IMR-90 (cell line): ENCODE data around the gene NR5A2. TPM values are rescaled to one million over a fixed set of nuclear protein-coding genes. Genes with fewer than 3 reads are reported as not detected.
A peak's percentile ranks its signal among the peaks of the same experiment; 100 is the strongest.

Experiments used
- ATAC-seq: fragments of 200-7000 bp; cut with Tn5 transposase; 2 replicates; pipeline ENCODE4 v1.9.1; 2020; ENCODE audit warnings: low read depth, mild to moderate bottlenecking, moderate library complexity
- BruUV-seq: library from RNA; stranded (reverse); fragments of 400-500 nt; replicated peaks from 2 replicates; lab custom pipeline; 2021; lab: Mats Ljungman, UMichigan
- CTCF ChIA-PET: fragments of 300-600 bp; formaldehyde crosslinking; extraction: SDS; loops from one replicate; lab custom pipeline; 2021; ENCODE audit warnings: antibody characterized with exemption; lab: Yijun Ruan, JAX
- POLR2A ChIA-PET: fragments of 300-600 bp; sonication (Branson Sonifier 250); formaldehyde crosslinking; loops from one replicate; lab custom pipeline; 2022; ENCODE audit warnings: antibody characterized with exemption; ENCODE audit not compliant: unreplicated experiment; lab: Charles Lee
- DNase-seq: peaks from one replicate; pipeline ENCODE4 v3.0.0; 2013
- H2AFZ ChIP-seq: replicated peaks from 2 replicates; pipeline ENCODE3; 2013; ENCODE audit warnings: low read length, mild to moderate bottlenecking; ENCODE audit not compliant: poor library complexity
- H2AK5ac ChIP-seq: 2 replicates; pipeline ENCODE4 v1.6.1; 2013; ENCODE audit warnings: low read depth, low read length, inconsistent platforms
- H2AK9ac ChIP-seq: replicated peaks from 2 replicates; pipeline ENCODE3; 2013; ENCODE audit warnings: mild to moderate bottlenecking, low read depth, low read length, moderate library complexity; ENCODE audit not compliant: poor library complexity
- H2BK120ac ChIP-seq: 2 replicates; pipeline ENCODE4 v1.6.1; 2013; ENCODE audit warnings: low read depth, low read length, inconsistent platforms
- H2BK15ac ChIP-seq: 3 replicates; pipeline ENCODE4 v1.6.1; 2013; ENCODE audit warnings: low read depth, low read length, inconsistent platforms
- H2BK20ac ChIP-seq: 2 replicates; pipeline ENCODE4 v1.6.1; 2013; ENCODE audit warnings: low read depth, mild to moderate bottlenecking, inconsistent platforms, low read length, moderate library complexity
- H2BK5ac ChIP-seq: 2 replicates; pipeline ENCODE4 v1.6.1; 2013; ENCODE audit warnings: mild to moderate bottlenecking, low read depth, low read length, inconsistent platforms; ENCODE audit not compliant: poor library complexity, severe bottlenecking
- H3K14ac ChIP-seq: replicated peaks from 2 replicates; pipeline ENCODE4 v1.6.1; 2013; ENCODE audit warnings: low read depth, low read length, inconsistent platforms
- H3K18ac ChIP-seq: 2 replicates; pipeline ENCODE4 v1.6.1; 2013; ENCODE audit warnings: low read depth, low read length, control low read depth
- H3K23ac ChIP-seq: 2 replicates; pipeline ENCODE4 v1.6.1; 2013; ENCODE audit warnings: low read depth, low read length, inconsistent platforms
- H3K27ac ChIP-seq: 2 replicates; pipeline ENCODE4 v1.5.1; 2013; ENCODE audit warnings: mild to moderate bottlenecking, control low read depth, low read length; ENCODE audit not compliant: insufficient read depth
- H3K27me3 ChIP-seq: 2 replicates; pipeline ENCODE4 v1.6.1; 2013; ENCODE audit warnings: low read length; ENCODE audit not compliant: control insufficient read depth, insufficient read depth
- H3K36me3 ChIP-seq: 2 replicates; pipeline ENCODE4 v1.6.1; 2013; ENCODE audit warnings: low read length, mixed read lengths; ENCODE audit not compliant: control insufficient read depth, insufficient read depth
- H3K4ac ChIP-seq: 2 replicates; pipeline ENCODE4 v1.6.1; 2013; ENCODE audit warnings: low read depth, low read length, inconsistent platforms
- H3K4me1 ChIP-seq: 2 replicates; pipeline ENCODE4 v1.6.1; 2013; ENCODE audit warnings: low read length, mixed read lengths; ENCODE audit not compliant: control insufficient read depth, insufficient read depth
- H3K4me2 ChIP-seq: 2 replicates; pipeline ENCODE4 v1.6.1; 2013; ENCODE audit warnings: low read depth, mild to moderate bottlenecking, control low read depth, low read length, moderate library complexity
- H3K4me3 ChIP-seq: 2 replicates; pipeline ENCODE4 v1.5.1; 2013; ENCODE audit warnings: low read depth, mild to moderate bottlenecking, control low read depth, low read length, moderate library complexity; ENCODE audit not compliant: insufficient read depth
- H3K56ac ChIP-seq: 2 replicates; pipeline ENCODE4 v1.6.1; 2013; ENCODE audit warnings: low read length, inconsistent platforms; ENCODE audit not compliant: insufficient read depth; ENCODE audit errors: extremely low read depth
- H3K79me1 ChIP-seq, 2 experiments: 2 replicates each; pipeline ENCODE4 v1.6.1; 2013; ENCODE audit warnings: low read length in 2 of 2, inconsistent platforms in 1 of 2, low read depth in 1 of 2
- H3K9ac ChIP-seq: 2 replicates; pipeline ENCODE4 v1.6.1; 2013; ENCODE audit warnings: low read depth, low read length, control low read depth
- H3K9me1 ChIP-seq: 2 replicates; pipeline ENCODE4 v1.6.1; 2013; ENCODE audit warnings: low read length, inconsistent platforms; ENCODE audit not compliant: insufficient read depth
- H3K9me3 ChIP-seq: 2 replicates; pipeline ENCODE4 v1.6.1; 2013; ENCODE audit warnings: low read length; ENCODE audit not compliant: control insufficient read depth, insufficient read depth
- H4K20me1 ChIP-seq: 2 replicates; pipeline ENCODE4 v1.6.1; 2013; ENCODE audit warnings: low read length, inconsistent platforms; ENCODE audit not compliant: insufficient read depth
- H4K5ac ChIP-seq: 2 replicates; pipeline ENCODE4 v1.6.1; 2013; ENCODE audit warnings: mild to moderate bottlenecking, low read depth, low read length, control low read depth
- H4K8ac ChIP-seq, 2 experiments: 2 replicates each; pipeline ENCODE4 v1.6.1; 2013; ENCODE audit warnings: low read depth in 2 of 2, low read length in 2 of 2, control low read depth in 1 of 2, inconsistent platforms in 1 of 2
- H4K91ac ChIP-seq: 2 replicates; pipeline ENCODE4 v1.6.1; 2013; ENCODE audit warnings: low read depth, low read length, inconsistent platforms; ENCODE audit not compliant: insufficient read depth
- BHLHE40 ChIP-seq: fragments of 150-350 bp; IDR thresholded peaks from 2 replicates; pipeline ENCODE4 v1.6.1; 2016; ENCODE audit warnings: mild to moderate bottlenecking, low read depth, low read length
- CEBPB ChIP-seq: IDR thresholded peaks from 2 replicates; pipeline ENCODE4 v1.6.1; 2012; ENCODE audit warnings: low read depth, low read length, improper control_type of control experiment
- CHD1 ChIP-seq: IDR thresholded peaks from 2 replicates; pipeline ENCODE4 v1.6.1; 2012; ENCODE audit warnings: low read depth, low read length, improper control_type of control experiment
- FOS ChIP-seq: fragments of 150-350 bp; IDR thresholded peaks from 2 replicates; pipeline ENCODE4 v1.6.1; 2016; ENCODE audit warnings: low read depth, low read length
- MAFK ChIP-seq: IDR thresholded peaks from 2 replicates; pipeline ENCODE4 v1.6.1; 2012; ENCODE audit warnings: low read depth, low read length, improper control_type of control experiment
- MAZ ChIP-seq: IDR thresholded peaks from 2 replicates; pipeline ENCODE4 v1.6.1; 2012; ENCODE audit warnings: low read depth, mild to moderate bottlenecking, low read length, improper control_type of control experiment, moderate library complexity, borderline replicate concordance
- MXI1 ChIP-seq: IDR thresholded peaks from 2 replicates; pipeline ENCODE4 v1.6.1; 2012; ENCODE audit warnings: low read depth, mild to moderate bottlenecking, low read length, moderate library complexity, borderline replicate concordance
- NFE2L2 ChIP-seq: fragments of 150-350 bp; IDR thresholded peaks from 2 replicates; pipeline ENCODE4 v1.6.1; 2016; ENCODE audit warnings: low read depth, mild to moderate bottlenecking, low read length
- POLR2A ChIP-seq: IDR thresholded peaks from 2 replicates; pipeline ENCODE4 v1.6.1; 2012; ENCODE audit warnings: mild to moderate bottlenecking, low read depth, low read length
- RAD21 ChIP-seq: IDR thresholded peaks from 2 replicates; pipeline ENCODE4 v1.6.1; 2012; ENCODE audit warnings: low read length, improper control_type of control experiment
- RCOR1 ChIP-seq: IDR thresholded peaks from 2 replicates; pipeline ENCODE4 v1.6.1; 2012; ENCODE audit warnings: mild to moderate bottlenecking, low read length, improper control_type of control experiment; ENCODE audit not compliant: insufficient replicate concordance
- RFX5 ChIP-seq: IDR thresholded peaks from 2 replicates; pipeline ENCODE4 v1.8.0; 2012; ENCODE audit warnings: low read depth, mild to moderate bottlenecking, low read length, moderate library complexity
- SMC3 ChIP-seq: fragments of 150-350 bp; IDR thresholded peaks from 2 replicates; pipeline ENCODE4 v1.6.1; 2016; ENCODE audit warnings: low read depth, mild to moderate bottlenecking, antibody characterized with exemption, low read length, moderate library complexity
- WGBS, 2 experiments: methylation state at CpG; one replicate each; pipeline versions ENCODE4 v1.1.5 to v1.1.7; 2013; ENCODE audit warnings: missing lambda C conversion rate in 2 of 2; ENCODE audit not compliant: insufficient read length in 1 of 2; ENCODE audit errors: extremely low coverage in 2 of 2; 5-methylcytosine and 5-hydroxymethylcytosine counted together
- dilution Hi-C: fragments of 300-500 bp; cut with HindIII; formaldehyde crosslinking; loops from one replicate; pipeline ENCODE4 v1.14.3; 2018; ENCODE audit warnings: low sequenced_read_pairs; ENCODE audit not compliant: unreplicated experiment
- in situ Hi-C: fragments of 300-500 bp; cut with MboI; formaldehyde crosslinking; loops from 3 replicates; pipeline ENCODE4 v1.14.3; 2019; ENCODE audit warnings: low sequenced_read_pairs, inconsistent platforms, mixed read lengths
- intact Hi-C: fragments of 100-400 bp; cut with micrococcal nuclease; formaldehyde crosslinking; loops from 2 replicates; pipeline ENCODE4 v1.10.0; 2022
- polyA plus RNA-seq, 3 experiments: library from polyadenylated mRNA; depleted of rRNA; stranded (reverse); fragments of >200 nt; gene quantifications; 2 replicates each; pipeline ENCODE4 v1.2.3, GENCODE V29; 2012; ENCODE audit warnings: low replicate concordance in 1 of 3
- total RNA-seq: library from RNA; depleted of rRNA; stranded (reverse); fragments of >200 nt; gene quantifications from 2 replicates; pipeline ENCODE4 v1.2.3, GENCODE V29; 2012
- TF ChIP-seq, protein P1 (sequence below): conservative IDR thresholded peaks from 2 replicates; pipeline ENCODE4 v1.5.1; 2012; ENCODE audit warnings: mild to moderate bottlenecking, low read depth, low read length, improper control_type of control experiment
- TF ChIP-seq, protein P2 (sequence below): fragments of 150-350 bp; IDR thresholded peaks from 2 replicates; pipeline ENCODE4 v1.6.1; 2017; ENCODE audit warnings: mild to moderate bottlenecking, antibody characterized with exemption, low read length, low read depth
- TF ChIP-seq, protein P3 (sequence below): fragments of 150-350 bp; IDR thresholded peaks from 2 replicates; pipeline ENCODE4 v1.6.1; 2016; ENCODE audit warnings: low read depth, mild to moderate bottlenecking, low read length, moderate library complexity, borderline replicate concordance

NR5A2 gene
- total and polyA plus RNA-seq, 2 of the 4 experiments (the other 2 are of a cell fraction), result 0.03 to 0.18 TPM

DNA sequence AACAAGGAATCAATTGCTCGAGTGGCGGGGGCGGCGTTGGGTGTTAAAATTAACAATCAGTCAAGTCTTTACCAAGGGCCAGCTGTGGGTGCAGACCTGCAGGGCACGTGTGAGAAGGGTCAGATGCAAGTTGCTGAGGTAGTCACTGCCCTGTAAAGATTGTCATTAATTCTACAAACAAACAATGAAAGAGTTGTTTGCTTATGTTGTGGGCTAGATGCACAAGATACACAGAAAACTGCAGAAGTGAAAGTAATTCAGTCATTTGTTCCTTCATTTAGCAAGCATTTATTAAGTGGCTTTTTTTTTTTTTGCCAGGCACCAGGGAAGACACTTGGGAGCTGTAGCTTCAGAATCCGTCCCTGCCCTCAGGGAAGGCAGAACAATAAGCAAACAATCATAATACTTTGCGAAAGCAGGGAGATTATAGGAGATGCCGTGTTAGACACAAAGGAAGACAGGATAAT, 79.5 kb downstream of the NR5A2 start:
- no peak for TF ChIP-seq MAFK
- TF ChIP-seq RFX5, result no peak
- TF ChIP-seq NFE2L2, result no peak
- TF ChIP-seq, protein P1, sequence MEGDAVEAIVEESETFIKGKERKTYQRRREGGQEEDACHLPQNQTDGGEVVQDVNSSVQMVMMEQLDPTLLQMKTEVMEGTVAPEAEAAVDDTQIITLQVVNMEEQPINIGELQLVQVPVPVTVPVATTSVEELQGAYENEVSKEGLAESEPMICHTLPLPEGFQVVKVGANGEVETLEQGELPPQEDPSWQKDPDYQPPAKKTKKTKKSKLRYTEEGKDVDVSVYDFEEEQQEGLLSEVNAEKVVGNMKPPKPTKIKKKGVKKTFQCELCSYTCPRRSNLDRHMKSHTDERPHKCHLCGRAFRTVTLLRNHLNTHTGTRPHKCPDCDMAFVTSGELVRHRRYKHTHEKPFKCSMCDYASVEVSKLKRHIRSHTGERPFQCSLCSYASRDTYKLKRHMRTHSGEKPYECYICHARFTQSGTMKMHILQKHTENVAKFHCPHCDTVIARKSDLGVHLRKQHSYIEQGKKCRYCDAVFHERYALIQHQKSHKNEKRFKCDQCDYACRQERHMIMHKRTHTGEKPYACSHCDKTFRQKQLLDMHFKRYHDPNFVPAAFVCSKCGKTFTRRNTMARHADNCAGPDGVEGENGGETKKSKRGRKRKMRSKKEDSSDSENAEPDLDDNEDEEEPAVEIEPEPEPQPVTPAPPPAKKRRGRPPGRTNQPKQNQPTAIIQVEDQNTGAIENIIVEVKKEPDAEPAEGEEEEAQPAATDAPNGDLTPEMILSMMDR, result no peak
- no peak for TF ChIP-seq SMC3
- TF ChIP-seq POLR2A, result no peak
- no peak for TF ChIP-seq RAD21
- TF ChIP-seq, protein P2, sequence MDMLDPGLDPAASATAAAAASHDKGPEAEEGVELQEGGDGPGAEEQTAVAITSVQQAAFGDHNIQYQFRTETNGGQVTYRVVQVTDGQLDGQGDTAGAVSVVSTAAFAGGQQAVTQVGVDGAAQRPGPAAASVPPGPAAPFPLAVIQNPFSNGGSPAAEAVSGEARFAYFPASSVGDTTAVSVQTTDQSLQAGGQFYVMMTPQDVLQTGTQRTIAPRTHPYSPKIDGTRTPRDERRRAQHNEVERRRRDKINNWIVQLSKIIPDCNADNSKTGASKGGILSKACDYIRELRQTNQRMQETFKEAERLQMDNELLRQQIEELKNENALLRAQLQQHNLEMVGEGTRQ, result no peak
- TF ChIP-seq CHD1, result no peak
- TF ChIP-seq FOS, result no peak
- no peak for TF ChIP-seq MXI1
- TF ChIP-seq MAZ, result no peak
- no peak for TF ChIP-seq RCOR1
- TF ChIP-seq CEBPB, result no peak
- TF ChIP-seq, protein P3, sequence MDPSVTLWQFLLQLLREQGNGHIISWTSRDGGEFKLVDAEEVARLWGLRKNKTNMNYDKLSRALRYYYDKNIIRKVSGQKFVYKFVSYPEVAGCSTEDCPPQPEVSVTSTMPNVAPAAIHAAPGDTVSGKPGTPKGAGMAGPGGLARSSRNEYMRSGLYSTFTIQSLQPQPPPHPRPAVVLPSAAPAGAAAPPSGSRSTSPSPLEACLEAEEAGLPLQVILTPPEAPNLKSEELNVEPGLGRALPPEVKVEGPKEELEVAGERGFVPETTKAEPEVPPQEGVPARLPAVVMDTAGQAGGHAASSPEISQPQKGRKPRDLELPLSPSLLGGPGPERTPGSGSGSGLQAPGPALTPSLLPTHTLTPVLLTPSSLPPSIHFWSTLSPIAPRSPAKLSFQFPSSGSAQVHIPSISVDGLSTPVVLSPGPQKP, result no peak
- TF ChIP-seq BHLHE40, result no peak
- H3K27me3 ChIP-seq, result no peaks in the 10 kb centered on the region
- no peak overlapping the region for H2BK15ac ChIP-seq
- H3K4ac ChIP-seq, result no peak overlapping the region
- no peak overlapping the region for H3K14ac ChIP-seq
- dilution Hi-C loops (no loop called here), in situ Hi-C loops (no loop called here), intact Hi-C loops (no loop called here)
- H3K9ac ChIP-seq, result no peak overlapping the region
- no CpG with 5 or more reads among the region's 8 CpGs for WGBS, 2 experiments
- H2BK120ac ChIP-seq, result no peak overlapping the region
- H2AK5ac ChIP-seq, result no peak overlapping the region
- no peak overlapping the region for H2AK9ac ChIP-seq
- peak overlapping the region; percentile 65 for H3K4me2 ChIP-seq
- no peaks in the 10 kb centered on the region for H4K20me1 ChIP-seq
- no peak overlapping the region for H3K4me3 ChIP-seq
- no peaks in the 10 kb centered on the region for H3K4me1 ChIP-seq
- no peak overlapping the region for H3K23ac ChIP-seq
- CTCF ChIA-PET, result no interaction called here
- POLR2A ChIA-PET, result no interaction called here
- H4K8ac ChIP-seq, result no peak overlapping the region
- ATAC-seq (no peak), DNase-seq (no peak)
- peak overlapping the region; percentile 39 for H2AFZ ChIP-seq
- no peaks in the 10 kb centered on the region for H3K9me1 ChIP-seq
- H2BK20ac ChIP-seq, result no peak overlapping the region
- no TSS peak for BruUV-seq
- no peak overlapping the region for H2BK5ac ChIP-seq
- no peak overlapping the region for H4K91ac ChIP-seq
- no peak overlapping the region for H4K5ac ChIP-seq
- H3K9me3 ChIP-seq, result no peaks in the 10 kb centered on the region
- no peaks in the 10 kb centered on the region for H3K36me3 ChIP-seq
- no peak overlapping the region for H3K27ac ChIP-seq
- H3K56ac ChIP-seq, result no peak overlapping the region
- no peak overlapping the region for H3K18ac ChIP-seq
- no peaks in the 10 kb centered on the region for H3K79me1 ChIP-seq
